Gastroesophageal sphincter (tissue), 4 donors: ENCODE data around the gene SHISA6. TPM values are rescaled to one million over a fixed set of nuclear protein-coding genes. Genes with fewer than 3 reads are reported as not detected.

ENCODE experiments used
- ATAC-seq: fragments of 150-250 bp; one replicate; pipeline ENCODE4 v1.9.1; 2016; ENCODE audit warnings: mild to moderate bottlenecking, moderate library complexity
- H3K27ac ChIP-seq, 4 donors: fragments of 200-600 bp; sonication (generic) in 3 of 4; 1 replicate in 3 of 4; 2 replicates in 1 of 4; pipeline ENCODE4 v1.5.1; 2016 to 2019
- H3K27me3 ChIP-seq: fragments of 200-600 bp; sonication (generic); one replicate; pipeline ENCODE4 v1.5.1; 2019
- H3K36me3 ChIP-seq, 2 donors: fragments of 200-600 bp; sonication (generic); one replicate each; pipeline ENCODE4 v1.5.1; 2019; ENCODE audit warnings: control low read depth in 1 of 2
- H3K4me1 ChIP-seq, 3 donors: fragments of 200-600 bp; sonication (generic); 1 replicate in 2 of 3; 2 replicates in 1 of 3; pipeline ENCODE4 v1.5.1; 2016 to 2019; ENCODE audit warnings: control low read depth in 2 of 3
- H3K4me3 ChIP-seq, 2 donors: fragments of 200-600 bp; sonication (generic); one replicate each; pipeline ENCODE4 v1.5.1; 2019; ENCODE audit warnings: mild to moderate bottlenecking in 1 of 2, moderate library complexity in 1 of 2
- H3K9me3 ChIP-seq, 3 donors: fragments of 200-600 bp; sonication (generic); one replicate each; pipeline ENCODE4 v1.5.1; 2017 to 2019; ENCODE audit warnings: control low read depth in 2 of 3
- EP300 ChIP-seq: sonication (generic); formaldehyde crosslinking; IDR thresholded peaks from one replicate; pipeline ENCODE4 v1.6.1; 2017; ENCODE audit warnings: antibody characterized with exemption, mild to moderate bottlenecking
- POLR2A ChIP-seq, 2 donors: fragments of 450-650 bp; IDR thresholded peaks; one replicate each; pipeline ENCODE4 v1.6.1; 2017; ENCODE audit warnings: antibody characterized with exemption in 2 of 2, mild to moderate bottlenecking in 2 of 2, moderate library complexity in 1 of 2
- POLR2AphosphoS5 ChIP-seq: sonication (generic); formaldehyde crosslinking; IDR thresholded peaks from one replicate; pipeline ENCODE4 v1.6.1; 2017; ENCODE audit warnings: antibody characterized with exemption
- WGBS, 2 donors: methylation state at CpG; one replicate each; pipeline ENCODE4 v1.1.5; 2018; ENCODE audit warnings: low coverage in 1 of 2; 5-methylcytosine and 5-hydroxymethylcytosine counted together
- total RNA-seq, 4 donors: library from RNA; depleted of rRNA; stranded (reverse); fragments of >200 nt; gene quantifications; one replicate each; pipeline ENCODE4 v1.1.0, GENCODE V29; 2016
- TF ChIP-seq, protein P1 (sequence below), 4 experiments: fragments of 200-600 bp in 2 of 4; fragments of 450-650 bp in 2 of 4; sonication (generic) in 1 of 4; IDR thresholded peaks; one replicate each; pipeline ENCODE4 v1.5.1; 2017 to 2019; ENCODE audit warnings: antibody characterized with exemption in 4 of 4, mild to moderate bottlenecking in 2 of 4, moderate library complexity in 2 of 4

Gene SHISA6
- total RNA-seq, 4 donors from 2014 or later: 0.31 to 1.5 (median 0.90) TPM

DNA sequence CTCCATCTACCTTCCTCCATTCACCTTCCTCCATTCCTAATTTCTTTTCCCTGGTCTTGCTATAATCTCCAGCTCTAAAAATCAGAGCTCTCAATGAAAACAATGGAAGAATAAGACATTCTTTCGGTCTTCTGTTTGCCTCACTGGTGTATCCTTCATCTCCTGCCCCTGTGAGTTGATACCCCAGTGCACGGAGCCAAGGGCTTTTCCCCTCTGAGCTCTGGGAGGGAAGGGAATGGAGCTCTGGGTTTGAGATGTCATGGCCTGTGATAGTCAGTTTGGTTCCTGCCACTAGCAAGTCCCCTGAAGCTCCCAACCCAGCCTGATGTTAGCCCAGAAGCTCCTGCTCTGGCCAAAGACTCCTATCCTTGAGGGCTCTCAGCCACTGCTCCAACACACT lies 320.7 kb downstream of the SHISA6 start:
- TF ChIP-seq EP300 (no peak), POLR2AphosphoS5 (no peak), POLR2A (IDR thresholded peaks at IDR 0.05) (no peak)
- TF ChIP-seq, protein P1, sequence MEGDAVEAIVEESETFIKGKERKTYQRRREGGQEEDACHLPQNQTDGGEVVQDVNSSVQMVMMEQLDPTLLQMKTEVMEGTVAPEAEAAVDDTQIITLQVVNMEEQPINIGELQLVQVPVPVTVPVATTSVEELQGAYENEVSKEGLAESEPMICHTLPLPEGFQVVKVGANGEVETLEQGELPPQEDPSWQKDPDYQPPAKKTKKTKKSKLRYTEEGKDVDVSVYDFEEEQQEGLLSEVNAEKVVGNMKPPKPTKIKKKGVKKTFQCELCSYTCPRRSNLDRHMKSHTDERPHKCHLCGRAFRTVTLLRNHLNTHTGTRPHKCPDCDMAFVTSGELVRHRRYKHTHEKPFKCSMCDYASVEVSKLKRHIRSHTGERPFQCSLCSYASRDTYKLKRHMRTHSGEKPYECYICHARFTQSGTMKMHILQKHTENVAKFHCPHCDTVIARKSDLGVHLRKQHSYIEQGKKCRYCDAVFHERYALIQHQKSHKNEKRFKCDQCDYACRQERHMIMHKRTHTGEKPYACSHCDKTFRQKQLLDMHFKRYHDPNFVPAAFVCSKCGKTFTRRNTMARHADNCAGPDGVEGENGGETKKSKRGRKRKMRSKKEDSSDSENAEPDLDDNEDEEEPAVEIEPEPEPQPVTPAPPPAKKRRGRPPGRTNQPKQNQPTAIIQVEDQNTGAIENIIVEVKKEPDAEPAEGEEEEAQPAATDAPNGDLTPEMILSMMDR (IDR thresholded peaks at IDR 0.05): no peak
- WGBS, 2 donors: 83% methylated on average over 2 of the region's 2 CpGs; no CpG with 5 or more reads in 1 of the 2 donors
- no peak for ATAC-seq
- H3K27me3 ChIP-seq: peaks cover 17% of the 10 kb centered on the region
- no peak overlapping the region for H3K27ac ChIP-seq
- no peaks in the 10 kb centered on the region for H3K36me3 ChIP-seq
- H3K4me1 ChIP-seq: peaks cover 0 to 7% (median 0%) of the 10 kb centered on the region in 3 donors
- H3K9me3 ChIP-seq: no peaks in the 10 kb centered on the region
- no peak overlapping the region for H3K4me3 ChIP-seq

DNA sequence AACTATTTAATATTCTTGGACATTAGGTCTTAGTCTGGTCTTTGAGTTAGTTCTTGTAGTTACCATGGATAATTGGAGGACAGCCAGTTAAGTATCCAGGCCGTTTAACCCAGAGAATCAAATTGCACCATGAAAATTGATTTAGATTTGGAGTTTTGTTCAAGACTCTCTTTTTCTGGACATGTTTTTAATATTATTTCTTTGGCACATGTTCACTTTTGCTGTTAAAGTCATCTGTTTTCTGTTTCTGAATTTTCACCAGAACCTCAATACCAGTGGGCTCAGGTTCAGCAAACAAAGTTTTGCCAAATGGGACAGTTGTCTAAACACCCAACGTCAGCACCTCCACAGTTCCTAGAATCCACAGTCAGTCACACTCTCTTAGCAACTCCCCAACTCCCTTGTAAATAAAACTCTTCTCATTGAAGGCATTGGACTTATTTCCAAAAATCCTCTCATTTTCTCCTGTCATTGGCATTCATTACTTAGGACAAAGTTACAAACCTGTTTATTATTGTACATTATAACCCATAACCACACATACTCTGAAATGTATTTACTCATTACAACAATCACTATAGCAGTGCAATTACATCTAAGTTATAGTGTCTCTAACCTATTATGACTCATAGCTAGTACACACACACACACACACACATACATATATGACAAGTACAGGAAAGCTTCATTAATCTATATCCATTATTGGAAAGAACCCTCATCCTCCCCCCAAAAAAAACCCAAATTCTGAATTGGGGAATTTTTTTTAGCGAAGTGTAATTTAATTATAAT lies 323.8 kb downstream of the SHISA6 start:
- no peak overlapping the region for H3K4me3 ChIP-seq
- H3K27ac ChIP-seq: no peak overlapping the region
- H3K36me3 ChIP-seq: no peaks in the 10 kb centered on the region
- ATAC-seq: no peak
- peaks cover 0 to 7% (median 0%) of the 10 kb centered on the region in 3 donors for H3K4me1 ChIP-seq
- H3K27me3 ChIP-seq: no peaks in the 10 kb centered on the region
- TF ChIP-seq POLR2AphosphoS5 (no peak), EP300 (no peak), POLR2A (IDR thresholded peaks at IDR 0.05) (no peak)
- TF ChIP-seq, protein P1 (IDR thresholded peaks at IDR 0.05): no peak
- WGBS, 2 donors: 27 to 29% methylated on average over 3 of the region's 3 CpGs
- H3K9me3 ChIP-seq: no peaks in the 10 kb centered on the region

DNA sequence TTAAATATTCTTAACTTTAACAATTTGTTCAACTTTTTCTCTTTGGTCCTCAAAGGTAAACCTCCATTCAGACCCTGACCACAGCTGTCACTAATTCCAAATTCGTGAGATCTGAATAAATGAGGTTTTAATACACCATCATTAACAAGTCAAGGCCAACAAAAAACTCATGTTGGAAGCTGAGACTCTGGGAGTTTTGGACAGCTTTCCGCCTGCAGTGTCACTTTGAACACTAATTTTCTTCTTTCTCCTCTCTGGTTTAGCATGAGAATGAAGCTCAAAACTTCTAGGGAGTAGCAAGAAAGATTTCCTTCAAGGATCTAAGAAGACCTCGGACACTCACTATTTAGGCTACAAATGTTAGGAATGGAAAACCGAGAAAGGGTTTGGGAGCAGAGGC lies 324.6 kb downstream of the SHISA6 start:
- no peaks in the 10 kb centered on the region for H3K36me3 ChIP-seq
- H3K27me3 ChIP-seq: no peaks in the 10 kb centered on the region
- no peak overlapping the region for H3K4me3 ChIP-seq
- no peak for TF ChIP-seq POLR2A (IDR thresholded peaks at IDR 0.05)
- no peak for TF ChIP-seq POLR2AphosphoS5
- TF ChIP-seq, protein P1 (IDR thresholded peaks at IDR 0.05): no peak
- no peak for TF ChIP-seq EP300
- peaks cover 0 to 7% (median 0%) of the 10 kb centered on the region in 3 donors for H3K4me1 ChIP-seq
- WGBS, 2 donors: 45 to 53% methylated on average over 3 of the region's 4 CpGs
- no peak for ATAC-seq
- H3K9me3 ChIP-seq: no peaks in the 10 kb centered on the region
- no peak overlapping the region for H3K27ac ChIP-seq

DNA sequence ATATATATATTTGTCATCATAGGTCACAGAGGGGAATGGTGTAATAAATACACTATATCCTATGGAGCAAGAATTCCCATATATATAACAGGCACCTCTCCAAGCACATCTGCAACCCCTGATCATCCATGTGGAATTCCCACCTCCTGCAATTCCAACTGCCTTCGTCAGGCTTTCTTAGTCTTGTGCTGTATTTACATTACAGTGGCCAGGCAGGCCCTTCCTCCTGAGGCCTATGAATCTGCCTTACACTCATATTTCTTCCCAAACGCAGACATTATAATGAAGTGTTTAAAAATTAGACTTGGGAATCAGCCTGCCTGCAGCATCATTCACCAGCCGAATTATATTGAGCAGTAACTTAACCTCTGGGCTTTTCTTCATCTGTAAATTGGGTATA lies 338.0 kb downstream of the SHISA6 start:
- whole genome bisulfite sequencing, 2 donors: 54 to 61% methylated on average over 3 of the region's 3 CpGs
- Histone ChIP-seq H3K4me1 (no peaks in the 10 kb centered on the region), H3K27me3 (no peaks in the 10 kb centered on the region), H3K9me3 (no peaks in the 10 kb centered on the region), H3K4me3 (no peak overlapping the region), H3K36me3 (no peaks in the 10 kb centered on the region), H3K27ac (no peak overlapping the region)
- no peak for TF ChIP-seq EP300
- TF ChIP-seq, protein P1 (IDR thresholded peaks at IDR 0.05): no peak
- no peak for TF ChIP-seq POLR2A (IDR thresholded peaks at IDR 0.05)
- no peak for TF ChIP-seq POLR2AphosphoS5
- ATAC-seq: no peak

DNA sequence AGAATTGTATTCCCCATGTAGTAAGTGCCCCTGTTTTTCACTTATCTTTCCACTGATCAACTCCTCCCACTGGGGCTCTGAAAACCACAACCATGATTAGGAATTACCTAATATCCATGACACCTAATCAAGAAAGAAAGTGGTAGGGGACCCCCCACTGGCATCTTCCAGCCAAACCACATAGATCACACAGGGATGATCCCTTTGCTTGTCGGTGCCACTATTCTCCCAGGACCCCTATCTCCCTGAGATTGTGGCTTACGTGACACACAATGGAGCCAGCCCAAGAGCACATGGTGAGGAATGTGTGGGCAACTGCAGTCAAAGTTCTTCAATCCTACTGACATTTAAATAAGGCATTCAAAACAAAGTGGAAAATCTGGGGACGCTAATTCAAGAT lies 339.7 kb downstream of the SHISA6 start:
- H3K27me3 ChIP-seq: no peaks in the 10 kb centered on the region
- H3K27ac ChIP-seq: no peak overlapping the region
- ATAC-seq: no peak
- no peak overlapping the region for H3K4me3 ChIP-seq
- no peaks in the 10 kb centered on the region for H3K36me3 ChIP-seq
- TF ChIP-seq, protein P1 (IDR thresholded peaks at IDR 0.05): no peak
- TF ChIP-seq POLR2AphosphoS5 (no peak), EP300 (no peak), POLR2A (IDR thresholded peaks at IDR 0.05) (no peak)
- 68 to 100% methylated on average over 1 to 3 of the region's 3 CpGs for WGBS, 2 donors
- H3K9me3 ChIP-seq: no peaks in the 10 kb centered on the region
- H3K4me1 ChIP-seq: no peaks in the 10 kb centered on the region
